Measurements from ENCODE around the gene TRAF6.
"Not testable (repeated sequence)": the region's sequence is repeated elsewhere in the genome, so short reads cannot be mapped to it uniquely, and the experiment has no call there.

Gene TRAF6

DNA sequence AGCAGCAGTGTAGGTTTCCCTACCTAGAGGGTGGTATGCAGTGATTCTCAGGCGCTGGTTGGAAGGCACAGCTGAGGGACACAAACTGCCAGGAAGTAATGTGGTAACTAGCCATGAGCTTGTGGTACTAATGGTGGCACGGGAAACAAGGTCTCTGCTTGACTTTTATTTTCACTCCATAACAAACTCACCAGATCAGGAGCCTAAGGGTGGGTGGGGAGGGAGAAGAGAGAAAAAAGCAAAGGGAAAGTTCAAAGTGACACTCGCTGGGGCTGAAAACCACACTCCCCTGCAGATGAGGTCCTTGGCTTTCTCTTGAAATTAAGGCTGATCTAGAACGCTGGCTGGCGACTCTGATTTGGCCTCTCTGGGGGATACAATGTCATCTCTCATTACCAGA, 22.0 kb downstream of the TRAF6 start:
- Histone ChIP-seq H3K9me3 (ENCODE audit: severe bottlenecking) (no peaks in the 10 kb centered on the region), H3K36me3 (peaks cover 22% of the 10 kb centered on the region), H3K27ac (no peak overlapping the region), H3K27me3 (ENCODE audit: insufficient read depth, low read depth, severe bottlenecking) (no peaks in the 10 kb centered on the region), H3K4me3 (ENCODE audit: low read depth, low read length) (no peak overlapping the region)
- TF ChIP-seq, protein P1, sequence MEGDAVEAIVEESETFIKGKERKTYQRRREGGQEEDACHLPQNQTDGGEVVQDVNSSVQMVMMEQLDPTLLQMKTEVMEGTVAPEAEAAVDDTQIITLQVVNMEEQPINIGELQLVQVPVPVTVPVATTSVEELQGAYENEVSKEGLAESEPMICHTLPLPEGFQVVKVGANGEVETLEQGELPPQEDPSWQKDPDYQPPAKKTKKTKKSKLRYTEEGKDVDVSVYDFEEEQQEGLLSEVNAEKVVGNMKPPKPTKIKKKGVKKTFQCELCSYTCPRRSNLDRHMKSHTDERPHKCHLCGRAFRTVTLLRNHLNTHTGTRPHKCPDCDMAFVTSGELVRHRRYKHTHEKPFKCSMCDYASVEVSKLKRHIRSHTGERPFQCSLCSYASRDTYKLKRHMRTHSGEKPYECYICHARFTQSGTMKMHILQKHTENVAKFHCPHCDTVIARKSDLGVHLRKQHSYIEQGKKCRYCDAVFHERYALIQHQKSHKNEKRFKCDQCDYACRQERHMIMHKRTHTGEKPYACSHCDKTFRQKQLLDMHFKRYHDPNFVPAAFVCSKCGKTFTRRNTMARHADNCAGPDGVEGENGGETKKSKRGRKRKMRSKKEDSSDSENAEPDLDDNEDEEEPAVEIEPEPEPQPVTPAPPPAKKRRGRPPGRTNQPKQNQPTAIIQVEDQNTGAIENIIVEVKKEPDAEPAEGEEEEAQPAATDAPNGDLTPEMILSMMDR (IDR thresholded peaks at IDR 0.05; ENCODE audit: low read depth, low read length): no peak
- no peak for DNase-seq

DNA sequence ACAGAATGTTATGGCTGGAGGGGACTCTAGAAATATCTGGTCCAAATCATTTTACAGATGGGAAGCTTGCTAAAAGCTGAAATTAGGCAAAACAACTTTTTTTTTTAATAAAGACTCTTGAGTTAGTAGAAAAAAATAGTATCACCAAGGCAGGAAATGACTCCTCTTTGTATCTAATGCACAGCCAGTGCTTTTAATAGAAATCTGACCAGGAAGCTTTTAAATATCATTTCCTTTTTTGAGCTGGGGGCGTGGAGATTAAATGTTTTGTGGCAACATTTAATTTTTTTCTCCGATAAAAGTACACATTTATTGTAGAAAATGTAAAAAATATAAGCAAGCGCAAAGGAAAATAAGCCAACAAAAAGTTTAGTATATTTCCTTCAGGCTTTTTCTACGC, 22.5 kb downstream of the TRAF6 start:
- Histone ChIP-seq H3K27me3 (ENCODE audit: insufficient read depth, low read depth, severe bottlenecking) (no peaks in the 10 kb centered on the region), H3K4me3 (ENCODE audit: low read depth, low read length) (no peak overlapping the region), H3K9me3 (ENCODE audit: severe bottlenecking) (no peaks in the 10 kb centered on the region), H3K27ac (no peak overlapping the region), H3K36me3 (peaks cover 22% of the 10 kb centered on the region)
- TF ChIP-seq, protein P1 (IDR thresholded peaks at IDR 0.05; ENCODE audit: low read depth, low read length): no peak
- DNase-seq: no peak

DNA sequence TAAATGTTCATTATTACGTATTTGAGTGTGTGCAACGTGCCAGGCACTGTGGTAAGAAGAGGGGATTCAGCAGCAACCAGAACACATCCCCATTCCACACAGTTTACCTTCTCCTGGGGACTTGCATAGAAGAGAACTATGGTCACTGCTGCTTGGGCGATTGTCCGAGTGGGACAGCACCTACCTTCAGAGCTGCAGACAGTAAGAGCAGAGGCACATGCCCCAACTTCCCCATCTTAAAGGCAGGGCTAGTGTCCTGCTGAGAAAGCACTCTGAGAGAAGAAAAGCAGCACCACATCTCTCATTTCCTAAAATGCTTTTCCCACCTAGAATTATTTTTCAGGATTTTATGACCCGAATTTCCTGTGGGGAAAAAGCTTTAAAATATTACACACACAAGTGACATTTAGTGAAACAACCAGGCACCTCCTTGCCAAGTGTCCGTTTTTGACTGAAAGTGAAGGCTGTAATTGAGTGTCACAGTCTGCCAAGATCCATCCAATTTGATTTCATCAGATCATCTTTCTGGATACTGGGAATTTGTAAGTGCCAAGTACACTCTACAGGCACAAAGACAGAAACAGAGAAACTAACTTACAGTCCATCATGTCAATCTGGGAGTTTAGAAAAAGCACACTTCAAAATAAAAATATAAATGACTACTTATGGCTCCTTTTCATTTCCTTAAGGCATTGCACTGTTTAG, 24.6 kb downstream of the TRAF6 start:
- H3K27ac ChIP-seq: no peak overlapping the region
- H3K4me3 ChIP-seq (ENCODE audit: low read depth, low read length): no peak overlapping the region
- peaks cover 9% of the 10 kb centered on the region for H3K36me3 ChIP-seq
- H3K9me3 ChIP-seq (ENCODE audit: severe bottlenecking): no peaks in the 10 kb centered on the region
- TF ChIP-seq, protein P1 (IDR thresholded peaks at IDR 0.05; ENCODE audit: low read depth, low read length): no peak
- H3K27me3 ChIP-seq (ENCODE audit: insufficient read depth, low read depth, severe bottlenecking): no peaks in the 10 kb centered on the region
- DNase-seq: no peak

DNA sequence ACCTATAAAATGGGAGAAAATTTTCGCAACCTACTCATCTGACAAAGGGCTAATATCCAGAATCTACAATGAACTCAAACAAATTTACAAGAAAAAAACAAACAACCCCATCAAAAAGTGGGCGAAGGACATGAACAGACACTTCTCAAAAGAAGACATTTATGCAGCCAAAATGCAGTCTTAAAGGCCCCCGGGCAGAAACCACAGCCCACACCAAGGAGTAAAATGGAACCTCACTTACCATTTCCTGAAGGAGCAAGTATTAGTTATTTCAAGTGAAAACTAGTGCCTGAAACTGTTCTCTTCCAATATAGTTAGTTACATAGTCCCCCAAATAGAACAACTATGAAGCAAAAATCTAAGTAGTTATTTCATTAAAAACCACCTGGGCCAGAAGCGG, 27.0 kb downstream of the TRAF6 start:
- H3K27me3 ChIP-seq (ENCODE audit: insufficient read depth, low read depth, severe bottlenecking); H3K4me3 ChIP-seq (ENCODE audit: low read depth, low read length); H3K27ac ChIP-seq; H3K9me3 ChIP-seq (ENCODE audit: severe bottlenecking); DNase-seq; H3K36me3 ChIP-seq: not testable (repeated sequence)

DNA sequence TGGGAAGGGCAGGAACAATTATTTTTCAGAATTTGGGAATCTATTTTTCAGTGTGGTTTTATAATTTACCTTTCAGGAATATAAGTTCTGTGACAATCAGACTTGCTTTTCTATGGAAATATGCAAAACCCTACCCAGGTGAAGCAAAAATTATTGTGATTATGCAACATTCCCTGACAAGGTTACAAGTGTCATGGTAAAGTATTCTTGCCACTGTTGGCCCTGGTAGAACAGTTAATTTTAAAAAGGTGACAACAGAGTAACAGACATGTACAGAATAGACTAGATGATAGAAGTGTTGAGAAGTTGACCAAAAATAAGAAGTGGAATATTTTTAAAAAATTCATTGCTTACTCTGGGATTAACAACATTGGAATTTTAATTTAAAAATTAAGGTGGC, 29.2 kb downstream of the TRAF6 start:
- DNase-seq: no peak
- TF ChIP-seq, protein P1 (IDR thresholded peaks at IDR 0.05; ENCODE audit: low read depth, low read length): no peak
- Histone ChIP-seq H3K27ac (no peak overlapping the region), H3K4me3 (ENCODE audit: low read depth, low read length) (no peak overlapping the region), H3K27me3 (ENCODE audit: insufficient read depth, low read depth, severe bottlenecking) (no peaks in the 10 kb centered on the region), H3K36me3 (no peaks in the 10 kb centered on the region; the same call in 1 of the 2 replicates), H3K9me3 (ENCODE audit: severe bottlenecking) (no peaks in the 10 kb centered on the region)

DNA sequence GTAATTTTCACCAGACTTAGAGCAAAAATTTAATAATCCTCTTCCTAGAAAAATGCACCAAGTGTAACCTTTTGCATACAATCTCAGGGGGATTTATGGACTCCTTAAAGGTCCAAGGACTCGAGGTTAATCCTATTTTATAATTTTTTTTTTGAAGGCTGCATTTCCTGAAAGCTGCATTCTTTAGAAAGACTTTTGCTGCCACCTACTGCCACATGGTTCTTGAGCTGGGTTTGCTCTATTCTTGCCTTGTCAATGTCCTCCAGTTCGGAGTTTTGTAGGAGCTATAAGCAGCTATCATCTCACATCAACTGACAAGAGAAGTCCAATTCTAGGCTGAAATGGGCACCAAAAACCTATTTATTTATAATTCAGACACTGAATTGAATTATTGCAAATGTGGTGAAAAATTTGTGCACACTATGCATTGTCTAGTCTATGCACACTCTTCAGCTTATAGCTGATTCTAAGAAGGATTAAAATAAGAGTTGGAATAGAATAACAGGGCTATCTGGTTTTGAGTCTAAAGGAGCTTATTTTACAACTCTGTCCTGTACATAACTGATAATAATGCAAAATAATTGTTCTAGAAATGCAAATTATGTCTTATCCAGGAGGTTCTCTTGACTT, 31.3 kb downstream of the TRAF6 start:
- Histone ChIP-seq H3K27ac (no peak overlapping the region), H3K4me3 (ENCODE audit: low read depth, low read length) (no peak overlapping the region), H3K9me3 (ENCODE audit: severe bottlenecking) (no peaks in the 10 kb centered on the region), H3K27me3 (ENCODE audit: insufficient read depth, low read depth, severe bottlenecking) (no peaks in the 10 kb centered on the region), H3K36me3 (no peaks in the 10 kb centered on the region)
- TF ChIP-seq, protein P1 (IDR thresholded peaks at IDR 0.05; ENCODE audit: low read depth, low read length): peak; percentile 65; the same call in 1 of the 2 replicates
- peak; percentile 58 for DNase-seq

Measured in WERI-Rb-1 (cell line).